Fibroblast of skin of abdomen (primary cell): ENCODE results near the gene LEMD2.

Experiments used
- DNase-seq: peaks from one replicate; pipeline ENCODE4 v3.0.0-alpha.2; 2013

The LEMD2 gene

GRCh38 chr6:33794910-33795623, 6.1 kb upstream of the LEMD2 start:
- DNase-seq: no peak

GRCh38 chr6:33792981-33793380, 4.1 kb upstream of the LEMD2 start:
- no peak for DNase-seq

DNA sequence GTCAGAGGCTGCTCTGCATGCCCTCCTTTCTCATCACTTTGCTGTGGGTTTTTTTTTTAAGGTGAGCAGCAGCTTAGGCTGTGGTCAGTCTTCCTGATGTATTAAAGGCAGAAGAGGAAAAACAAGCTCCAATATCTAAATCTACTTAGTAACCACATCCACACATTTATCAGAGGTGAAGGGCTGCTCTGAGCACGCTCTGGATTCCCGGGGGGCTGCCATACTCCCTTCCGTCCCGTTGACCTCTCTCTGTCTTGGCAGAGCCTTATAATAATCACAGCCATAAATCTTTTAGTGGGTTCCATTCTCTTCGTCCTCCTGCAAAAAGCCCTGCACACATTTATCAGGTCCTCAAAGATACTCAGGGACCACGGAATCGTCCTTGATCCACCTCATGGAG, 2.7 kb upstream of the LEMD2 start:
- no peak for DNase-seq

DNA sequence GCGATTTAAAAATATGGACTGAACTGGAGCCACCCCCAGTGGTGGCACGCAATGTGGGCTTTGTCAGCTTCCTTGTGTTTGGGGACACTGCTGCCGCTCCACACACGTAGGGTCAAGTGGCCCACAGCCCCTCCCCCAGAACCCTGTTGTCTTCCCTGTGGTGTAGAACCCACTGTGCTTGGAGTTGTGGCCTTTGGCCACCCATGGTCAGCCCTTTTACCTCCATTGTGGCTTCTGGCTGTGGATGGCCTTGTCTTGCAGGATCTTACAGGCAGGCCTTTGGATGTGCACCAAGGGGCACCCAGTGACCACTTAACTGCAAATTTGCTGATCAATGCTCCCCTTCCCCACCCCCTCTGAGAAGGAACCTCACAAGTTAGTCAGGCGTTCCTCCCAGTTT, 2.0 kb upstream of the LEMD2 start:
- DNase-seq: no peak

DNA sequence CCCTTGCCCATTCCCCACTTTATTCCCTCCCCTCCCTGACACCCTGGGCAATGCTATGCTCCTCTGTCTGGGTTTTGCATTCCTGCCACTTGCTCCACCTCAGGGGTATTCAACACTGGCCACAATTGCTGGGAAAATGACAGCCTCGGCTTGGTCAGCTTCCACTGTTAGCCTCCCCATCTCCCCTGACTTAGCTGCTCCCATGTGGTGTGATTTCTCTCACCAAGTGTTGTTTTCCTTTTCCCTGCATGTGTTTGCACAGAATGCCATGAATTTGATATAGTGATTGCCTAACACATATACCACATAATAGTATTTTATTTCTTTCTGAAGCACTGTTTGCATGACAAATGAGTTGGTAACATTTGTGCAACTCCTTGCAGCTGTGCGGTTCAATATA, 1.4 kb upstream of the LEMD2 start:
- DNase-seq: peak; percentile 21

- DNase-seq: no peak
Measured at GRCh38 chr6:33789550-33789895, 593 bp upstream of the LEMD2 start.

DNA sequence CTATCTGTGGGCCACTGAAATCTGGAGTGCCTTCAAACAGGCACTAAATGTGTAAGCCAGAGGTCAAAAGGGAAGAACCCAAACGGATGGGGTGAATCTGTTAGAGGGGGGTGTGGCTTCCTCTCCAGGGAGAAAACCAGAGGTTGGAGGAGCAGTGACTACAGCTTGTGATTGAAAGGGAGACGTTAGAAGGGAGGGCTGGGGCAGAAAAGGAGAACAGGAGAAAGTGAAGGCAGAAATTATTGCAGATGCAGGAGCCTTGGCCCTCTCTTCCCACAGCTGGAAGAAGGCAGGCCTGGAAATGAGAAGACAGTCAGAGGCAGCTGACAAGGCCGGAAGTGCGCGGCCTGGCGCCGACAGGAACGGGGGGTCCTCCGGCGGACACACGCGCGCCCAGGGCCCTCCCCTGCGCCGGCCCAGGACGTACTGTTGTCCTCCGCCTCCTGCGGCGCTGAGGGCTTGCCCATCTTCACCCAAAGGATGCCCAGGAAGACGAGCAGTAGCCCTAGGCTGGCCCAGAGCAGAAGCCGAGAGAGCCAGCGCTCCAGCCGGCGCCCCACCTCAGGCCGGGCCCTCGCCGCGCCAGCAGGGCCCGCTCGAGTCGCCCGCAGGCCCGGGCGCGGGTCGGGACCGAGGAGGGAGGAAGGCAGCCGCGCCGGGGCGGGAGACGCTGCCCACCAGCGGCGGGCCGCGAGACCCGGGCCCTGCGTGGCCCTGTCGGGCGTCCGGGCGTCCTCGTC, 806 bp downstream of the LEMD2 start:
- DNase-seq: peak; percentile 74

- DNase-seq: peak; percentile 36
Measured at GRCh38 chr6:33787346-33787953, 1.5 kb downstream of the LEMD2 start.

- no peak for DNase-seq
Measured at GRCh38 chr6:33786736-33787135, 2.2 kb downstream of the LEMD2 start.

GRCh38 chr6:33785778-33786177, 3.2 kb downstream of the LEMD2 start:
- peak; percentile 31 for DNase-seq

DNA sequence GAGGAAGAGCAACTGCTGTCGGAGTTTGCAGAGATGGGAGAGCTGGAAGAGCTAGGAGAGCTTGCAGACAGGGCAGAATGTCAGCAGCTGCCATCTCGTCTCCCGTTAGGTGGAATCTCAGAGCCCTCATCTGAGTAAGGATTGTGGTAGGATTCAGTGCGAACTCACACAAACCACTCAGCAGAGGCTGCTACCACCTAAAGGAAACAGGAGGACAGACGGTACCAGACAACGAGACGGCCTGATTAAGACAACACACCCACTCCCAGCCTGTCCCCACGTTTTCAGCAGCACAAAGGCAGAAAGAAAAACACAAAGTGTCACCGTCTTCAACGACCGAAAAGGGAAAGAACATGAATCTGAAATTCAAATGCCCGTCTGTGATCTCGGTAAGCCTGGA, 4.1 kb downstream of the LEMD2 start:
- DNase-seq: no peak

DNA sequence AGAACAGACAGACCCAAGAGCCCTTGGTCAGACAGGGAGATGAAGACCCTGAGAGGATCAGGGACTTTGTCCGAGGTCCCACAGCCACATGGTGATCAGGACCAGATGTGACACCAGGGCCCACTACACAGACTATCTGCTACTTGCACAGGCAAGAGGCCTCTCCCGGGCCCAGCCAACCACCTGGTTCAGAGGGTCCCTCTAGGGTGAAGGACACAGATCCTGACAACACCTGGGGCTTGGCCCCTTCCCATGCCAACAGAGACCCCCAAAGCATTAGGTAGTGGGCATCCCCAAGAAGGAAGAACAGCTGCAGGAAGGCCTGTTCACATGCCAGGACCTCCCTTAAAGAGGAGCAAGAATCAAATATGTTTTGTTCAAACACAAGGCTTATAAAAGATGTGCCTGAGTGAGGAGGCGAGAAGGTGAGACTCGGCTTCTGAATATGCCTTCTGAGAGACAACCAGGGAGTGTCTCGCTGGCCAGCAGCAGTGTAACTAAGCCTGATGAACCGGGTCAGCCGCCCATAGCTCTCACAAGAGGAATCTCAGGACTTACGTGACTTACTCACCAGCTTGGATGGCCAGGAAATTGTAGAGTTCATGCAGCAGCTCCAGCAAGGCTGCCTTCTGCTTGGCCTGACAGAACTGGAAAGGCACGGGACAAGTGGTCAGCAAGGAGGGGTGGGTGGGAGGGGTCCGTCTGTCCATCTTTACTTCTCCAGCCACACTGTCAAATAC, 5.0 kb downstream of the LEMD2 start:
- no peak for DNase-seq

GRCh38 chr6:33782561-33782960, 6.4 kb downstream of the LEMD2 start:
- no peak for DNase-seq

DNA sequence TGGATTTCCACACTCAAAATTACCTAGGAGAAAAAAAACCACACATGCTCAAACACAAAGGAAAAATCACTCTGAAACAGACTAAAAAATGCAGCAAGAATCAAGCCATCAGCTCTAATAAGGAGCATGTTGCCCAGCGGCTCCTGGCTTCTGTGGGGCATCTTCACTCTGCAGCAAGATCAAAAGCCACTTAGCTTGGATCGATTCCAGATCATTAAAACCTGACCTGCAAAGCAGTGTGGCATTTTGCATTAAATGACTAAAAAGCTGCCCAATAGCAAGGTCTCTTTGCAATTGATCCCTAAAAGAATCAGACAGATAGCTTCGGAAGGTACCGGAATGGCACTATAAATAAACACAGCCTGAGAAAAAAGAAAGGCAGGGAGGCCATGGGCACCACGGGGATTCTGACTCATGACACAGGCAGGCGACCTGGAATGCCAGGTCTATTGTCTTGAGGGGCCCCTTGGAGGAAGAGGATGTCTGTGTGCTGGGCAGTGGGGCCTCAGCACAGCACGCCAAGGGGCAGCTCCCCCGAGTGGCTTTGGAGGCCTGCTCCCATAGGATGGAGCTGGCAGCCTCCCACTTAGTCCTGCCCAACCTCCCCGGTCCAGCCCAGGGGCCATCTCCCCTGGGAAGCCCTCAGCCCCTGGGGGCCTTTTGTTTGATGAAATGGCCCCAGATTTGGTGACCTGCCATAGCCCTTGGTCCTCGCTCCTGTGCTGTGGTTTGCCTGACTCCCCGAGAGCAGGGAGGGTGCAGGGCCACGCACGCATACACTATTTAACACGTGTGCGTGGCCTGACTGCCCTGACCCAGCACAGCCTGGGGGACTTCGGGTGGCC, 7.6 kb downstream of the LEMD2 start:
- peak; percentile 38 for DNase-seq

- no peak for DNase-seq
Measured at GRCh38 chr6:33779895-33780294, 9.0 kb downstream of the LEMD2 start.

GRCh38 chr6:33779290-33779689, 9.6 kb downstream of the LEMD2 start:
- no peak for DNase-seq

DNA sequence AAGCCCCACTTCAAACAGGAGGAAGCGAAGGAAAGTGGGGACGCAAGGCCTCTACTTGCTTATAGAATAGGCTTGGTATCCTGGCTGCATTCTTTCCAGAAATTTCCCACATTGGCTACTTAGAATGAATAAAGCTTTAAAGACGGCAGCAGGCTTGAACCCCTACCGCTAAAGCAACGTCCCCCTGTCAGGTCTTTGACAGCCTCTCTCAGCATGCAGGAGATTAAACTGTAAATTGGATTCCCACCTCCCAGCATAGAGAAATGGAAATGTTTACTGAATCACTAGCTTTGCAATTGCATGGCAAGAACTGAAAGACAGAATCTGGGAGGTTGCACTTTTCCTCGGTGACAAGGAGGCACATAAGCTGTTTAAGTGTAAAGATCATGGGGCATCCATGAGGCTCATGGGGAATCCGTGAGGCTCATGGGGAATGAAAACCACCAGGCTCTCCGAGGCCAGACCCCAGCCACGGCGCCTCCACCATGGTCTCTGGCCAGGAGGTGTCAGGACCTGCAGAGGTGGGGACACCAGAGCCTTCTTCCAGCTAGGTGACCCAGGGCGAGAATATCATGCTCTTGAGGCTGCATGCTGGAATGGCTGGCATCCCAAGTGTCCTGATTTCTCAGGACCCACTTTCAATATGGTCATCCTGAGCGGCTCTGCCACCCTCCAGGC, 10.3 kb downstream of the LEMD2 start:
- DNase-seq: no peak

DNA sequence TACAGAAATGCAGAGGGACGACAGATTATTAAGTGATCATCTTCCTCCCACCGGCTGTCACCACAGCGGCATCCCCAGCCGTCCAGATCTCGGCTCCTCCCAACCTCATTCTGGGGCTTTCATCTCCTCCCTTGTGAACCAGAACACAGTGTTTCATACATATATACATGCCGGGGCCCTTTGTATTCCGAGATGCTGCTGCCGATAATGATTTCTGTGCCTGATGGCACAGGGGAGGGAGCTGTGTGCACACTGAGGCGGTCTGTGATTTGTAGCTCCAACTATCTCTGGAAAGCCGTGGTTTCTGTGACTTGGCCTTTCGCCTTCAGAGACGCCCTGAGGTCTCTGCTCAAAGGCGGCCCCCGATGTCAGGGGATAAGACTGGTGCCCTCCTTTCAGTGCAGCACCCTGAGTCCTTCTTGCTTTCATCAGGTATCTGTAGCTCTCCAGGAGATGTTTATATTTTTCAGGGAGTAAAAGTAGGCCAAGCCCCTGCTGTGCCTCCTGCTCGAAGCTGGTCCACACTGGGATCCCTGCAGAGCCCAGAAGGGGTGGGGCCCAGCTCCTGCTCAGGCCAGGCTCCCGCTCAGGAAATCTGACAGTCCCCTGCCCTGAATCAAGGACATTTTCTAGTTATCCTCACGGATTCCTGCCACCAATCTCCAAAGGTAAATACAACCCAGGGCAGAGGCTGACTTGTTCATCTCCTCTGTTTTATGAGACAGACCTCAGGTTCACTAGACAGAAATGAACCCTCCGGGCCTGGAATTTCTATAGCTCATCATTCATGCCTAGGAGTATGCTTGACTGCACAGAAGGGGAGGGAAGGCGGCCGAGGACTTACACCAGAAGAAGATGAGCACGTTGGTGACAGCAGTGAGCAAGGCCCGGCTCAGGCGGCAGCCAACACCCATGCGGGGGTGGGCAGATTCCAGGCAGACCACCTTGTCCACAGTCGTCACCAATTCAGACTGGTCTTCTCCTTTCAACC, 11.2 kb downstream of the LEMD2 start:
- no peak for DNase-seq

DNA sequence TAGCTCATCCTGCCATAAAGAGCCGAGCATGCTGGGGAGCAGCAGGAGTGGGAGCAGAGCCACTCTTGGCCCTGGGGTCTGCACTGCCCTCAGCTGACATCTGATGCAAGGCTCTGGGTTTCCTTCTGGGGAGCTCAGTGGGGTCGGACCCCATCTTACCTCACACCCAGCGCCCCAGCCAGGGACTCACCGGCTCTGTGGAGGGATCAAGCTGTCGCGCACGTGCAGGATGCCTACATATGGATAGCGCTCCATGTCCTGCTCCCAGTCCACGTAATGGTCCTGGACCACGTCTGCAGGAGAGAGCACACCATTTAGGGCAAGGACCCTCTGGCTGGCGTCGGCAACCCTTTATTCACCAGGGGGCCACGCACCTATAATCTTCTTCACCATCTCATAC, 12.2 kb downstream of the LEMD2 start:
- no peak for DNase-seq

DNA sequence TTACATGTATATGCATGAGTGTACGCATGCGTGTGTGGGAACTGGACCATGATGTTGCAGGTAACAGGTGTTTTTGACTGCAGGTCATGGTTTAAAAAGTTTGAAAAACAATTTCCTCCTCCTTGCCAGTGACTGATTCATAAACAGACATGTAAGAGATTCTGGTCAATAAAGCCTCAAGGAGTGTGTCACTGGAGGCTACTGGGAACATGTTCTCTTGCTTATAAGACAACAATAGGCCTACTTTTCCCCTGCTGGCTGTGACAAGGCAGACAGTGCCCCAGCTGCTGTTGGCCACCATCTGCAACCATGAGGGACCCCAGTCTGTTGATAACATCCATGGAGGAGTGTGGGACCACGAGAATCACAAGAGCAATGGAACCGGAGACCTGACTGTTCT, 12.7 kb downstream of the LEMD2 start:
- DNase-seq: no peak

GRCh38 chr6:33774774-33775173, 14.2 kb downstream of the LEMD2 start:
- no peak for DNase-seq
